Tibial artery (tissue), 4 donors: ENCODE measurements around the gene ST3GAL4.

Experiments
- DNase-seq, 2 donors: peaks; one replicate each; pipeline ENCODE4 v3.0.0-alpha.2; 2019
- H3K27ac ChIP-seq, 2 donors: fragments of 200-600 bp; sonication (generic) in 1 of 2; 1 replicate in 1 of 2; 2 replicates in 1 of 2; pipeline ENCODE4 v1.5.1; 2018 to 2019; ENCODE audit warnings: mild to moderate bottlenecking in 1 of 2
- H3K27me3 ChIP-seq, 2 donors: fragments of 200-600 bp; sonication (generic) in 1 of 2; one replicate each; pipeline versions ENCODE4 v1.5.1 to v1.6.0; 2016 to 2019
- H3K36me3 ChIP-seq, 3 donors: fragments of 200-600 bp; sonication (generic) in 2 of 3; one replicate each; pipeline ENCODE4 v1.5.1; 2016 to 2019; ENCODE audit warnings: mild to moderate bottlenecking in 2 of 3
- H3K4me1 ChIP-seq, 4 donors: fragments of 200-600 bp; sonication (generic) in 2 of 4; 1 replicate in 3 of 4; 2 replicates in 1 of 4; pipeline ENCODE4 v1.5.1; 2016 to 2019
- H3K4me3 ChIP-seq, 2 donors: fragments of 200-600 bp; sonication (generic) in 1 of 2; 1 replicate in 1 of 2; 2 replicates in 1 of 2; pipeline ENCODE4 v1.5.1; 2018 to 2019; ENCODE audit warnings: mild to moderate bottlenecking in 2 of 2
- H3K9me3 ChIP-seq, 3 donors: fragments of 200-600 bp; sonication (generic) in 1 of 3; one replicate each; pipeline ENCODE4 v1.5.1; 2016 to 2019
- CTCF ChIP-seq, 2 experiments: fragments of 200-600 bp in 1 of 2; fragments of 450-650 bp in 1 of 2; IDR thresholded peaks; one replicate each; pipeline ENCODE4 v1.5.1; 2017 to 2019; ENCODE audit warnings: antibody characterized with exemption in 2 of 2, mild to moderate bottlenecking in 1 of 2, moderate library complexity in 1 of 2
- intact Hi-C: fragments of 100-400 bp; cut with DNase I; formaldehyde crosslinking; loops from one replicate; pipeline ENCODE4 v1.15.0; 2023; ENCODE audit warnings: low total_unique reads

ST3GAL4 gene

GRCh38 chr11:126450806-126451205 is 95.3 kb downstream of the ST3GAL4 start:
- no peak for TF ChIP-seq CTCF (IDR thresholded peaks at IDR 0.05)
- Histone ChIP-seq H3K36me3 (no peaks in the 10 kb centered on the region), H3K4me3 (no peak overlapping the region), H3K27ac (no peak overlapping the region), H3K27me3 (peaks cover 0 to 30% of the 10 kb centered on the region in 2 donors), H3K9me3 (no peaks in the 10 kb centered on the region), H3K4me1 (peaks cover 0 to 6% (median 0%) of the 10 kb centered on the region in 4 donors)
- intact Hi-C loops = no loop called here
- no peak for DNase-seq

- peaks cover 0 to 30% of the 10 kb centered on the region in 2 donors for H3K27me3 ChIP-seq
These were observed 95.8 kb downstream of the ST3GAL4 start for GRCh38 chr11:126451211-126451802.

GRCh38 chr11:126452241-126453101 is 97.0 kb downstream of the ST3GAL4 start:
- Histone ChIP-seq H3K9me3 (no peaks in the 10 kb centered on the region), H3K36me3 (no peaks in the 10 kb centered on the region), H3K27me3 (peaks cover 0 to 30% of the 10 kb centered on the region in 2 donors), H3K27ac (no peak overlapping the region), H3K4me3 (no peak overlapping the region), H3K4me1 (peaks cover 0 to 6% (median 0%) of the 10 kb centered on the region in 4 donors)
- TF ChIP-seq CTCF (IDR thresholded peaks at IDR 0.05) = no peak
- intact Hi-C loops = no loop called here
- no peak for DNase-seq

More at GRCh38 chr11:126451211-126451802, 95.8 kb downstream of the ST3GAL4 start:
- Histone ChIP-seq H3K36me3 (no peaks in the 10 kb centered on the region), H3K4me1 (peaks cover 0 to 6% (median 0%) of the 10 kb centered on the region in 4 donors), H3K27ac (no peak overlapping the region), H3K4me3 (no peak overlapping the region), H3K9me3 (no peaks in the 10 kb centered on the region)
- intact Hi-C loops = no loop called here
- TF ChIP-seq CTCF (IDR thresholded peaks at IDR 0.05) = no peak
- DNase-seq = no peak

GRCh38 chr11:126456089-126456488 is 100.6 kb downstream of the ST3GAL4 start:
- H3K27ac ChIP-seq = no peak overlapping the region
- DNase-seq = no peak
- H3K4me3 ChIP-seq = no peak overlapping the region
- TF ChIP-seq CTCF (IDR thresholded peaks at IDR 0.05) = no peak
- peaks cover 0 to 6% (median 0%) of the 10 kb centered on the region in 4 donors for H3K4me1 ChIP-seq
- H3K36me3 ChIP-seq = no peaks in the 10 kb centered on the region
- peaks cover 0 to 38% of the 10 kb centered on the region in 2 donors for H3K27me3 ChIP-seq
- intact Hi-C loops = no loop called here
- H3K9me3 ChIP-seq = no peaks in the 10 kb centered on the region

GRCh38 chr11:126456783-126457542 is 101.5 kb downstream of the ST3GAL4 start:
- no peak for DNase-seq
- Histone ChIP-seq H3K27ac (no peak overlapping the region), H3K27me3 (peaks cover 0 to 40% of the 10 kb centered on the region in 2 donors), H3K4me1 (peaks cover 0 to 6% (median 0%) of the 10 kb centered on the region in 4 donors), H3K4me3 (no peak overlapping the region), H3K36me3 (no peaks in the 10 kb centered on the region), H3K9me3 (no peaks in the 10 kb centered on the region)
- no peak for TF ChIP-seq CTCF (IDR thresholded peaks at IDR 0.05)
- intact Hi-C loops = no loop called here
